HL-60 (cell line): ENCODE measurements around the gene SUN2.

Experiments
- DNase-seq, 2 experiments: peaks; one replicate each; pipeline ENCODE4 v3.0.0-alpha.2; 2010 to 2020; ENCODE audit warnings: low read depth in 1 of 2, low spot score in 1 of 2
- H3K27ac ChIP-seq: fragments of 250-450 bp; sonication (Bioruptor Pico); replicated peaks from 2 replicates; pipeline ENCODE4 v1.5.1; 2020; ENCODE audit warnings: mild to moderate bottlenecking, moderate library complexity
- H3K27me3 ChIP-seq: fragments of 250-450 bp; sonication (Bioruptor Pico); 2 replicates; pipeline ENCODE4 v1.5.1; 2021; ENCODE audit warnings: mild to moderate bottlenecking, moderate library complexity; ENCODE audit not compliant: insufficient read depth, poor library complexity, severe bottlenecking
- H3K4me3 ChIP-seq: replicated peaks from 2 replicates; pipeline ENCODE4 v1.5.1; 2011; ENCODE audit warnings: mild to moderate bottlenecking, control low read depth, low read length; ENCODE audit not compliant: insufficient read depth
- GABPA ChIP-seq: IDR thresholded peaks from 2 replicates; pipeline ENCODE4 v1.6.1; 2012; ENCODE audit warnings: low read depth
- POLR2AphosphoS5 ChIP-seq: IDR thresholded peaks from 2 replicates; pipeline ENCODE4 v1.6.1; 2012; ENCODE audit warnings: low read depth
- SPI1 ChIP-seq: IDR thresholded peaks from 2 replicates; pipeline ENCODE4 v1.6.1; 2012; ENCODE audit warnings: low read depth, mild to moderate bottlenecking, borderline replicate concordance
- TF ChIP-seq, protein P1 (sequence below): IDR thresholded peaks from 2 replicates; pipeline ENCODE4 v1.6.1; 2012; ENCODE audit warnings: low read depth; ENCODE audit not compliant: insufficient replicate concordance
- TF ChIP-seq, protein P2 (sequence below): IDR thresholded peaks from one replicate; pipeline ENCODE4 v1.5.1; 2011; ENCODE audit warnings: low read length, control low read depth, inconsistent platforms; ENCODE audit not compliant: insufficient read depth

The SUN2 gene

DNA sequence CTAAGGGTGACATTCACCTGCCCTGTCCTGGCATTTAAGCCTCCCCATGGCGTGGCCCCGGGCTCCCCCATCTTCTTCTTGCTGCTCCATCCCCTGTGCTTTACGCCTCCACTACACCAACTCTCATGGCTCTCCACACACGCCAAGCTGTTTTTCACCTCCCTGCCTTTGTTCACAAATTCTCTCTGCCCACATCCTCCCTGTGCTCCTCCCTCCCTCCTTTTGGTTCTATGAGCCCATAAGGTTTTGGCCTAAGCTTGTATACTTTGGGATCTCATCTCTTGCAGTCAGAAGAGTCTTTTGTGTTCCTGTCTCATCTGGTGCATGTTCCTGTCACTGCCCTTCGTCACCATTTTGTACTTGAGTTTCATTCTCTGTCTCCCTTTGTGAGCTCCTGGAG is 42.7 kb upstream of the SUN2 start:
- no peaks in the 10 kb centered on the region for H3K27me3 ChIP-seq
- H3K4me3 ChIP-seq, result no peak overlapping the region
- TF ChIP-seq, protein P1, sequence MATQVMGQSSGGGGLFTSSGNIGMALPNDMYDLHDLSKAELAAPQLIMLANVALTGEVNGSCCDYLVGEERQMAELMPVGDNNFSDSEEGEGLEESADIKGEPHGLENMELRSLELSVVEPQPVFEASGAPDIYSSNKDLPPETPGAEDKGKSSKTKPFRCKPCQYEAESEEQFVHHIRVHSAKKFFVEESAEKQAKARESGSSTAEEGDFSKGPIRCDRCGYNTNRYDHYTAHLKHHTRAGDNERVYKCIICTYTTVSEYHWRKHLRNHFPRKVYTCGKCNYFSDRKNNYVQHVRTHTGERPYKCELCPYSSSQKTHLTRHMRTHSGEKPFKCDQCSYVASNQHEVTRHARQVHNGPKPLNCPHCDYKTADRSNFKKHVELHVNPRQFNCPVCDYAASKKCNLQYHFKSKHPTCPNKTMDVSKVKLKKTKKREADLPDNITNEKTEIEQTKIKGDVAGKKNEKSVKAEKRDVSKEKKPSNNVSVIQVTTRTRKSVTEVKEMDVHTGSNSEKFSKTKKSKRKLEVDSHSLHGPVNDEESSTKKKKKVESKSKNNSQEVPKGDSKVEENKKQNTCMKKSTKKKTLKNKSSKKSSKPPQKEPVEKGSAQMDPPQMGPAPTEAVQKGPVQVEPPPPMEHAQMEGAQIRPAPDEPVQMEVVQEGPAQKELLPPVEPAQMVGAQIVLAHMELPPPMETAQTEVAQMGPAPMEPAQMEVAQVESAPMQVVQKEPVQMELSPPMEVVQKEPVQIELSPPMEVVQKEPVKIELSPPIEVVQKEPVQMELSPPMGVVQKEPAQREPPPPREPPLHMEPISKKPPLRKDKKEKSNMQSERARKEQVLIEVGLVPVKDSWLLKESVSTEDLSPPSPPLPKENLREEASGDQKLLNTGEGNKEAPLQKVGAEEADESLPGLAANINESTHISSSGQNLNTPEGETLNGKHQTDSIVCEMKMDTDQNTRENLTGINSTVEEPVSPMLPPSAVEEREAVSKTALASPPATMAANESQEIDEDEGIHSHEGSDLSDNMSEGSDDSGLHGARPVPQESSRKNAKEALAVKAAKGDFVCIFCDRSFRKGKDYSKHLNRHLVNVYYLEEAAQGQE, result no peak
- TF ChIP-seq SPI1 (no peak), GABPA (no peak), POLR2AphosphoS5 (no peak)
- TF ChIP-seq, protein P2, sequence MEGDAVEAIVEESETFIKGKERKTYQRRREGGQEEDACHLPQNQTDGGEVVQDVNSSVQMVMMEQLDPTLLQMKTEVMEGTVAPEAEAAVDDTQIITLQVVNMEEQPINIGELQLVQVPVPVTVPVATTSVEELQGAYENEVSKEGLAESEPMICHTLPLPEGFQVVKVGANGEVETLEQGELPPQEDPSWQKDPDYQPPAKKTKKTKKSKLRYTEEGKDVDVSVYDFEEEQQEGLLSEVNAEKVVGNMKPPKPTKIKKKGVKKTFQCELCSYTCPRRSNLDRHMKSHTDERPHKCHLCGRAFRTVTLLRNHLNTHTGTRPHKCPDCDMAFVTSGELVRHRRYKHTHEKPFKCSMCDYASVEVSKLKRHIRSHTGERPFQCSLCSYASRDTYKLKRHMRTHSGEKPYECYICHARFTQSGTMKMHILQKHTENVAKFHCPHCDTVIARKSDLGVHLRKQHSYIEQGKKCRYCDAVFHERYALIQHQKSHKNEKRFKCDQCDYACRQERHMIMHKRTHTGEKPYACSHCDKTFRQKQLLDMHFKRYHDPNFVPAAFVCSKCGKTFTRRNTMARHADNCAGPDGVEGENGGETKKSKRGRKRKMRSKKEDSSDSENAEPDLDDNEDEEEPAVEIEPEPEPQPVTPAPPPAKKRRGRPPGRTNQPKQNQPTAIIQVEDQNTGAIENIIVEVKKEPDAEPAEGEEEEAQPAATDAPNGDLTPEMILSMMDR, result no peak
- no peak overlapping the region for H3K27ac ChIP-seq
- no peak for DNase-seq

DNA sequence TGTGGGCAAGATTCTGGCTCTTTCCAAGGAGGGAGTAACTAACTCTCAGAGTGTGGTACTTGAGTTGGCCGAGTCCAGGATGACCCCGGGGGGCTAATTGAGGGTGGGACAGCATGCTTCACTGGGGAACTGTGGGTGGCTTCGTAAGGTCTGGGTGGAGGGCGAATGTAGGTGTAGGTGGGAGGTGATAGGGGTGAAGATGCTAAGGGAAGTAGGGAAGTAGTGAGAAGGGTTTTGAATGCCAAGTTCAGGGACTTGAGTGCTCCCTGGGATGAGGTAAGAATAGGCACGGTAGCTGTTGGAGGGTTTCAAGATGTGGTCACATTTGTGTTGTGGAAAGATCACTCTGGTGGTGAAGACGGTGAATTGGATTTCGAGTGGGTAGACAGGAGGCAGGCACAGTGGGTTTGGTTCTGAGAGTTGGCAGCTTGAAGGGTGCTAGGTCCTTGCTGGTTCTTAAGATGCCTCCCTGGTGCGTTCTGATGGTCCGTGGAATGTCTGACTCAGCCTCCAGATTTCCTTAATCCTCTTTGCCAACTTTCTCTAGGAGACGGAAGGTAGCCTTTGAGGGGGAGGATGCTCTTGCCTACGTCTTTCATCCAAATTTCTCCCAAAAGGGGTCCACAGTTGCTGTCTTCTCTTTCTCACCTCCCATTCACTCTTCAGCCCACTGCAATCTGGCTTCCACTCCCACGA is 40.6 kb upstream of the SUN2 start:
- TF ChIP-seq, protein P2, result no peak
- no peak for TF ChIP-seq POLR2AphosphoS5
- TF ChIP-seq, protein P1, result no peak
- TF ChIP-seq GABPA, result no peak
- no peak for TF ChIP-seq SPI1
- DNase-seq, result no peak
- no peak overlapping the region for H3K4me3 ChIP-seq
- H3K27me3 ChIP-seq, result no peaks in the 10 kb centered on the region
- no peak overlapping the region for H3K27ac ChIP-seq

DNA sequence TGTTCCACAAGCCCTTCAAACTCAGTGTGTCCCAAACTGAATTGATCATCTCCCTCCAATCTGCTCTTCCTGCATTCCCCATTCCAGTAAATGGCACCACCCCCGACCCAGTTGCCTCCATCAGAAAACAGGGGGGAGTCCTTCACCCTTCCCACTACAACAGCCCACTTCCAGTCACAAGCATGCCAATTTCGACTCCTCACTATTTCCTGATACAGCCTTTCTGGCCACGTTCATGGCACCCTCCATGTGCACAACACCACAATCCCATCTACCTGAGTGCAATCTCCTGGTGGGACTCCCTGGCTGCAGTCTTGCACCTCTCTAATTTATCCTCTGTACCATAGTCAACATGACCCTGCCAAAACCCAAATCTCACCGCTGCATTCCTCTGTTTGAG is 39.8 kb upstream of the SUN2 start:
- DNase-seq, result no peak
- H3K4me3 ChIP-seq, result no peak overlapping the region
- H3K27ac ChIP-seq, result no peak overlapping the region
- TF ChIP-seq SPI1 (no peak), POLR2AphosphoS5 (no peak)
- H3K27me3 ChIP-seq, result no peaks in the 10 kb centered on the region

DNA sequence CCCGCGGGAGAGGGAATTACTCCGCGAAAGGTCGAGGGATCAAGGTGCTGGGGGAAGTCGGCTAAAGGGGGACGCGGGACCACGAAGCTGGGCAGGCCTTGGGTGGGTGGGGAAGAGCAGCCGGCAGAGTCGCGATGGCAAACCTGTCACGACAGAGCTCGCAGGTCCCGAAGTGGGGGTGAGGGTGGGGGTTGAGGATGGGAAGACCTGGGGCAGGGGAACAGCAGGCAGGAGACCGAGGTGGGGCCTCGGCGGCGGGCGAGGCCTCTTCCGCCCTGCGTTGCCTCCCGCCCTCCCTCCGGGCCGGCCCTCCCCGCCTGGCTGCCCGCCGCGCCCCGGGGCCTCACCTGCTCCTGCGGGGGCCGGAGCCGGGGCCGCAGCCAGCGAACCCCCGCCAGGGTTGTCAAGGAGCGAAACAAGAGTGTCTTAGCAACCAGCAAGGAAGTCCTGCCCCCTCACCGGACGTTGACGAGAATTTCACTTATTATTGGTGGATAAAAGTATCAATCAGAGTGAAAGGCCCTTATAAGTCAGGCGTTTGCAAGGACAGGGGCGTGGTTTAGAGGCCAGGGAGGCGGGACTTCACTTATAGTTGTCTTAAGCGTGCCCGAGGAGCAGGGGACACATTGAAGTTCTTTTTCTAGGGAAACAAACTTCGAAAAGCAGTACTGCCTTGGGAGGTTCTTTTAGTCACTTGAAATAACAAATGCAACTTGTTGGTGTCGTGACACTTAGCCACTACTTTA is 38.1 kb upstream of the SUN2 start, which contains the start of gene DNAL4:
Gene DNAL4, minus strand, starts transcription at position 423 of the 746 bp plus-strand sequence. CDS start 11,412 bp downstream, outside the sequence.
- peak; percentile 64; the same call in 1 of the 2 replicates for TF ChIP-seq SPI1
- TF ChIP-seq POLR2AphosphoS5, result no peak
- peak; percentile 89 for TF ChIP-seq GABPA
- H3K27ac ChIP-seq, result peak within 1 kb of the TSS; percentile 63
- peak; percentile 93 to 98 for DNase-seq
- H3K4me3 ChIP-seq, result peak within 1 kb of the TSS; percentile 98
- H3K27me3 ChIP-seq, result no peaks in the 10 kb centered on the region
